ENCODE measurements around the gene POLR3E.
"Not testable (repeated sequence)": the region's sequence is repeated elsewhere in the genome, so short reads cannot be mapped to it uniquely, and the experiment has no call there.

POLR3E gene

GRCh38 chr16:22368200-22368826 is 71.1 kb downstream of the POLR3E start:
- not testable (repeated sequence) for DNase-seq

GRCh38 chr16:22369221-22369811 is 72.1 kb downstream of the POLR3E start:
- peak; percentile 24 for DNase-seq

GRCh38 chr16:22370038-22370820 is 73.0 kb downstream of the POLR3E start:
- no peak for DNase-seq

GRCh38 chr16:22372882-22373661 is 75.9 kb downstream of the POLR3E start:
- peak; percentile 30 for DNase-seq

- DNase-seq: peak; percentile 65
These were observed 76.6 kb downstream of the POLR3E start for GRCh38 chr16:22373662-22374310.

GRCh38 chr16:22374311-22375116 is 77.3 kb downstream of the POLR3E start, which contains the start of gene CDR2:
CDR2 (minus strand) TSS chr16:22374619; CDS start chr16:22374309, 310 bp downstream.
- DNase-seq: peak; percentile 97

GRCh38 chr16:22375117-22375962 is 78.1 kb downstream of the POLR3E start:
- peak; percentile 22 for DNase-seq

- DNase-seq: no peak
These were observed 78.9 kb downstream of the POLR3E start for GRCh38 chr16:22375963-22376640.

GRCh38 chr16:22379656-22380055 is 82.4 kb downstream of the POLR3E start:
- DNase-seq: no peak

- DNase-seq: no peak
These were observed 83.3 kb downstream of the POLR3E start for GRCh38 chr16:22380529-22380928.

GRCh38 chr16:22381392-22381791 is 84.2 kb downstream of the POLR3E start:
- DNase-seq: no peak

- DNase-seq: no peak
These were observed 86.6 kb downstream of the POLR3E start for GRCh38 chr16:22383827-22384226.
